Mesenchymal stem cell (in vitro differentiated cells and primary cell): Measurements from ENCODE around the gene TSSC4.

ENCODE experiments used
- DNase-seq: peaks from one replicate; pipeline ENCODE4 v3.0.0-alpha.2; 2013
- H2AFZ ChIP-seq: one replicate; pipeline ENCODE4 v1.6.1; 2013; ENCODE audit warnings: low read depth, mild to moderate bottlenecking, control low read depth, inconsistent platforms, low read length, moderate library complexity
- H2AK5ac ChIP-seq: 2 replicates; pipeline ENCODE4 v1.6.1; 2013; ENCODE audit warnings: low read length, moderate library complexity, mild to moderate bottlenecking, inconsistent platforms; ENCODE audit not compliant: severe bottlenecking
- H2BK120ac ChIP-seq: one replicate; pipeline ENCODE4 v1.6.1; 2013; ENCODE audit warnings: low read depth, mild to moderate bottlenecking, inconsistent platforms, low read length, moderate library complexity
- H2BK12ac ChIP-seq, 2 experiments: one replicate each; pipeline ENCODE4 v1.6.1; 2013; ENCODE audit warnings: inconsistent platforms in 2 of 2, low read length in 2 of 2, mild to moderate bottlenecking in 2 of 2, moderate library complexity in 2 of 2, control low read depth in 1 of 2
- H2BK15ac ChIP-seq: one replicate; pipeline ENCODE4 v1.6.1; 2013; ENCODE audit warnings: mild to moderate bottlenecking, low read depth, inconsistent platforms; ENCODE audit not compliant: poor library complexity, severe bottlenecking
- H2BK5ac ChIP-seq: 2 replicates; pipeline ENCODE4 v1.6.1; 2013; ENCODE audit warnings: low read depth, mild to moderate bottlenecking, low read length, control low read depth, inconsistent platforms; ENCODE audit not compliant: poor library complexity, severe bottlenecking
- H3K14ac ChIP-seq, 2 experiments: one replicate each; pipeline ENCODE4 v1.6.1; 2013; ENCODE audit warnings: inconsistent platforms in 2 of 2, low read length in 2 of 2, control low read depth in 1 of 2, mild to moderate bottlenecking in 1 of 2, moderate library complexity in 1 of 2
- H3K18ac ChIP-seq, 2 experiments: one replicate each; pipeline ENCODE4 v1.6.1; 2013; ENCODE audit warnings: inconsistent platforms in 2 of 2, low read length in 2 of 2, control low read depth in 1 of 2, low read depth in 1 of 2, mild to moderate bottlenecking in 1 of 2
- H3K23ac ChIP-seq, 2 experiments: one replicate each; pipeline ENCODE4 v1.6.1; 2013; ENCODE audit warnings: inconsistent platforms in 2 of 2, low read length in 2 of 2, mild to moderate bottlenecking in 2 of 2, moderate library complexity in 2 of 2, control low read depth in 1 of 2
- H3K27ac ChIP-seq: 2 replicates; pipeline ENCODE4 v1.5.1; 2013; ENCODE audit warnings: mild to moderate bottlenecking, moderate library complexity, low read length, control low read depth, inconsistent platforms; ENCODE audit not compliant: poor library complexity, severe bottlenecking
- H3K27me3 ChIP-seq, 2 experiments: 2 replicates each; pipeline versions ENCODE4 v1.6.1 to v1.7.0; 2013; ENCODE audit warnings: low read length in 2 of 2, mild to moderate bottlenecking in 2 of 2, moderate library complexity in 2 of 2, control low read depth in 1 of 2, inconsistent platforms in 1 of 2; ENCODE audit not compliant: control insufficient read depth in 1 of 2, insufficient read depth in 1 of 2
- H3K36me3 ChIP-seq, 2 experiments: 2 replicates each; pipeline versions ENCODE4 v1.6.1 to v1.7.0; 2013; ENCODE audit warnings: low read length in 2 of 2, control low read depth in 1 of 2, inconsistent platforms in 1 of 2, low read depth in 1 of 2, mild to moderate bottlenecking in 1 of 2; ENCODE audit not compliant: insufficient read depth in 2 of 2, control insufficient read depth in 1 of 2
- H3K4ac ChIP-seq, 2 experiments: one replicate each; pipeline ENCODE4 v1.6.1; 2013; ENCODE audit warnings: inconsistent platforms in 2 of 2, low read length in 2 of 2, mild to moderate bottlenecking in 2 of 2, moderate library complexity in 2 of 2, control low read depth in 1 of 2, low read depth in 1 of 2
- H3K4me1 ChIP-seq: 2 replicates; pipeline ENCODE4 v1.6.1; 2013; ENCODE audit warnings: low read depth, low read length, control low read depth; ENCODE audit not compliant: control insufficient read depth, insufficient read depth
- H3K4me2 ChIP-seq: 2 replicates; pipeline ENCODE4 v1.6.1; 2013; ENCODE audit warnings: low read length, mild to moderate bottlenecking, inconsistent platforms; ENCODE audit not compliant: poor library complexity, severe bottlenecking
- H3K4me3 ChIP-seq, 2 experiments: 2 replicates each; pipeline versions ENCODE4 v1.5.1 to v1.7.0; 2013; ENCODE audit warnings: low read length in 2 of 2, mild to moderate bottlenecking in 2 of 2, control low read depth in 1 of 2, low read depth in 1 of 2; ENCODE audit not compliant: insufficient read depth in 1 of 2
- H3K79me1 ChIP-seq: replicated peaks from 2 replicates; pipeline ENCODE4 v1.6.1; 2013; ENCODE audit warnings: mild to moderate bottlenecking, control low read depth, low read length, inconsistent platforms; ENCODE audit not compliant: poor library complexity, severe bottlenecking
- H3K9ac ChIP-seq: 2 replicates; pipeline ENCODE4 v1.7.0; 2013; ENCODE audit warnings: mild to moderate bottlenecking, low read length, moderate library complexity
- H3K9me3 ChIP-seq: 2 replicates; pipeline ENCODE4 v1.7.0; 2013; ENCODE audit warnings: mild to moderate bottlenecking, low read length; ENCODE audit not compliant: control insufficient read depth
- H4K8ac ChIP-seq: one replicate; pipeline ENCODE4 v1.6.1; 2013; ENCODE audit warnings: inconsistent platforms, mild to moderate bottlenecking, low read length, moderate library complexity
- H4K91ac ChIP-seq: one replicate; pipeline ENCODE4 v1.6.1; 2013; ENCODE audit warnings: mild to moderate bottlenecking, low read length, inconsistent platforms
- WGBS: methylation state at CpG from one replicate; pipeline ENCODE4 v1.1.7; 2013; ENCODE audit warnings: mixed read lengths; 5-methylcytosine and 5-hydroxymethylcytosine counted together

The TSSC4 gene

GRCh38 chr11:2393111-2393868 lies 7.3 kb upstream of the TSSC4 start:
- no peaks in the 10 kb centered on the region for H3K9me3 ChIP-seq
- no peak overlapping the region for H2AFZ ChIP-seq
- no peak overlapping the region for H3K9ac ChIP-seq
- no peak overlapping the region for H2AK5ac ChIP-seq
- H3K14ac ChIP-seq: no peak overlapping the region
- H2BK120ac ChIP-seq: no peak overlapping the region
- no peaks in the 10 kb centered on the region for H3K27me3 ChIP-seq
- H2BK12ac ChIP-seq: no peak overlapping the region
- H3K27ac ChIP-seq: no peak overlapping the region
- H3K79me1 ChIP-seq: peaks cover 47% of the 10 kb centered on the region
- H4K8ac ChIP-seq: no peak overlapping the region
- H4K91ac ChIP-seq: no peak overlapping the region
- no peak overlapping the region for H2BK15ac ChIP-seq
- peaks cover 72 to 76% of the 10 kb centered on the region in 2 experiments for H3K36me3 ChIP-seq
- H2BK5ac ChIP-seq: no peak overlapping the region
- DNase-seq: no peak
- no peak overlapping the region for H3K4ac ChIP-seq
- H3K4me3 ChIP-seq: no peak overlapping the region
- H3K4me1 ChIP-seq: peaks cover 34% of the 10 kb centered on the region
- H3K18ac ChIP-seq: no peak overlapping the region
- H3K4me2 ChIP-seq: no peak overlapping the region
- WGBS: 94% methylated on average over 26 of the region's 27 CpGs
- H3K23ac ChIP-seq: no peak overlapping the region

GRCh38 chr11:2393941-2394817 lies 6.4 kb upstream of the TSSC4 start:
- Histone ChIP-seq H3K36me3 (peaks cover 76 to 82% of the 10 kb centered on the region in 2 experiments), H2BK5ac (no peak overlapping the region), H4K91ac (no peak overlapping the region), H3K4ac (no peak overlapping the region), H3K23ac (no peak overlapping the region), H2AFZ (no peak overlapping the region), H2BK120ac (no peak overlapping the region), H3K79me1 (peaks cover 51% of the 10 kb centered on the region), H3K9me3 (no peaks in the 10 kb centered on the region), H2AK5ac (no peak overlapping the region), H3K4me3 (no peak overlapping the region), H3K27ac (no peak overlapping the region), H3K9ac (no peak overlapping the region), H3K4me2 (no peak overlapping the region), H3K18ac (no peak overlapping the region), H2BK15ac (no peak overlapping the region), H3K4me1 (peaks cover 31% of the 10 kb centered on the region), H3K14ac (no peak overlapping the region), H4K8ac (no peak overlapping the region), H2BK12ac (no peak overlapping the region), H3K27me3 (no peaks in the 10 kb centered on the region)
- 91% methylated on average over 32 of the region's 34 CpGs for WGBS
- no peak for DNase-seq

GRCh38 chr11:2394818-2395105 lies 5.8 kb upstream of the TSSC4 start:
- no peak overlapping the region for H2AFZ ChIP-seq
- 93% methylated on average over 8 of the region's 8 CpGs for WGBS
- no peak overlapping the region for H4K8ac ChIP-seq
- no peak overlapping the region for H2BK12ac ChIP-seq
- H3K36me3 ChIP-seq: peaks cover 75 to 85% of the 10 kb centered on the region in 2 experiments
- H3K27ac ChIP-seq: no peak overlapping the region
- no peak overlapping the region for H2BK15ac ChIP-seq
- no peak overlapping the region for H3K14ac ChIP-seq
- no peak overlapping the region for H3K4me3 ChIP-seq
- no peak overlapping the region for H3K4ac ChIP-seq
- H3K4me2 ChIP-seq: no peak overlapping the region
- H3K27me3 ChIP-seq: no peaks in the 10 kb centered on the region
- H2BK5ac ChIP-seq: no peak overlapping the region
- no peak overlapping the region for H3K9ac ChIP-seq
- H2AK5ac ChIP-seq: no peak overlapping the region
- H3K79me1 ChIP-seq: peaks cover 51% of the 10 kb centered on the region
- no peak overlapping the region for H2BK120ac ChIP-seq
- H4K91ac ChIP-seq: no peak overlapping the region
- no peaks in the 10 kb centered on the region for H3K9me3 ChIP-seq
- no peak overlapping the region for H3K23ac ChIP-seq
- H3K18ac ChIP-seq: no peak overlapping the region
- H3K4me1 ChIP-seq: peaks cover 31% of the 10 kb centered on the region
- no peak for DNase-seq

- WGBS: 96% methylated on average over 26 of the region's 26 CpGs
- no peak for DNase-seq
- Histone ChIP-seq H2BK15ac (no peak overlapping the region), H3K18ac (no peak overlapping the region), H3K27ac (no peak overlapping the region), H2AK5ac (no peak overlapping the region), H3K27me3 (no peaks in the 10 kb centered on the region), H4K8ac (no peak overlapping the region), H3K9ac (no peak overlapping the region), H2BK120ac (no peak overlapping the region), H3K4ac (no peak overlapping the region), H3K4me1 (peaks cover 28% of the 10 kb centered on the region), H3K36me3 (peaks cover 71 to 84% of the 10 kb centered on the region in 2 experiments), H2BK12ac (no peak overlapping the region), H3K4me2 (no peak overlapping the region), H2AFZ (no peak overlapping the region), H3K9me3 (no peaks in the 10 kb centered on the region), H4K91ac (peak overlapping the region; percentile 31), H3K23ac (no peak overlapping the region), H3K4me3 (no peak overlapping the region), H3K14ac (no peak overlapping the region), H3K79me1 (peaks cover 51% of the 10 kb centered on the region), H2BK5ac (no peak overlapping the region)
Observed at GRCh38 chr11:2395211-2395730, 5.3 kb upstream of the TSSC4 start.
